ENCODE results near the gene JHY.

DNA sequence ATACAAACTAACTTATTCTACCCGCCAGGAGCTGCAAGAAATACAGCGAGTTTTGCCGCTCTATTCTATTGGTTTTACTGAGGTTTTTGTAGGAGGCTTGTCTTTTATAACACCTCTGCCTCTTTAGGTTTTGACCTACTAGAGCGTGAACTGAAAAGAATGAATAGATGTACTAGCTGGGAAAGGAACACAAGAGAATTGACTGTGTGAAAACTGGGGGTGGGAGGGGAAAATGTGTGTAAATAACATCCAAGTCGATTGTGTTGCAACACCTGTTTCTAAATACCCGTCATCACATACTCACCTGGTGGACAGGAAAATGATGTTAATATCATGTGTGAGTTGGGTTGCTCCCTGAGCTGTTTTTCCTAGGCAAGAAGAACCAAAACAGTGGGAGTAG lies 12.9 kb upstream of the JHY start:
- TF ChIP-seq TARDBP (IDR thresholded peaks at IDR 0.05) (no peak), ARNT (IDR thresholded peaks at IDR 0.05) (no peak), ELF4 (IDR thresholded peaks at IDR 0.05) (no peak), SP1 (IDR thresholded peaks at IDR 0.05) (no peak), SUZ12 (IDR thresholded peaks at IDR 0.05) (no peak)

All from HEK293T (cell line).